T-cell (primary cell): ENCODE data around the gene WASL. TPM values are rescaled to one million over a fixed set of nuclear protein-coding genes. Genes with fewer than 3 reads are reported as not detected.

Experiments used
- ATAC-seq, 4 experiments: fragments of 200-7000 bp in 3 of 4; fragments of 150-1000 bp in 1 of 4; cut with Tn5 transposase; replicated peaks in 1 of 4; 1 replicate in 3 of 4; 2 replicates in 1 of 4; pipeline ENCODE4 v1.10.0; 2021; ENCODE audit warnings: moderate library complexity in 3 of 4, mild to moderate bottlenecking in 2 of 4, moderate number of reproducible peaks in 1 of 4
- CTCF ChIA-PET, 2 donors: fragments of 300-600 bp; sonication (Branson Sonifier 250); formaldehyde crosslinking; loops; one replicate each; lab custom pipeline; 2022; ENCODE audit warnings: antibody characterized with exemption in 2 of 2; lab: Charles Lee
- POLR2A ChIA-PET, 2 donors: fragments of 300-600 bp; sonication (Branson Sonifier 250); formaldehyde crosslinking; loops; one replicate each; lab custom pipeline; 2022; ENCODE audit warnings: antibody characterized with exemption in 2 of 2; lab: Charles Lee
- DNase-seq, 35 experiments: peaks; one replicate each; pipeline versions ENCODE4 v3.0.0 to v3.0.0-alpha.2; 2013 to 2023
- H3K27ac ChIP-seq: one replicate; pipeline ENCODE4 v1.5.1; 2013; ENCODE audit warnings: low read length
- H3K27me3 ChIP-seq, 2 experiments: replicated peaks in 1 of 2; 1 replicate in 1 of 2; 2 replicates in 1 of 2; pipeline versions ENCODE4 v1.6.1 to v1.7.0; 2013; ENCODE audit warnings: low read length in 1 of 2, mixed read lengths in 1 of 2; ENCODE audit not compliant: control insufficient read depth in 2 of 2, insufficient read depth in 2 of 2; ENCODE audit errors: extremely low read depth in 1 of 2
- H3K36me3 ChIP-seq, 2 donors: 1 replicate in 1 of 2; 2 replicates in 1 of 2; pipeline versions ENCODE4 v1.6.1 to v1.7.0; 2013; ENCODE audit warnings: low read length in 1 of 2; ENCODE audit not compliant: control insufficient read depth in 2 of 2, insufficient read depth in 1 of 2; ENCODE audit errors: extremely low read depth in 1 of 2
- H3K4me1 ChIP-seq, 2 experiments: 1 replicate in 1 of 2; 2 replicates in 1 of 2; pipeline versions ENCODE4 v1.6.1 to v1.7.0; 2013; ENCODE audit warnings: low read length in 2 of 2, mixed read lengths in 1 of 2; ENCODE audit not compliant: insufficient read depth in 2 of 2, control insufficient read depth in 1 of 2; ENCODE audit errors: extremely low read depth in 1 of 2
- H3K4me3 ChIP-seq, 2 donors: 1 replicate in 1 of 2; 2 replicates in 1 of 2; pipeline versions ENCODE4 v1.5.1 to v1.7.0; 2013; ENCODE audit warnings: mild to moderate bottlenecking in 2 of 2, low read length in 1 of 2, moderate library complexity in 1 of 2; ENCODE audit not compliant: control insufficient read depth in 1 of 2; ENCODE audit errors: extremely low read depth in 1 of 2
- H3K9me3 ChIP-seq: 2 replicates; pipeline ENCODE4 v1.7.0; 2013
- H3K27ac Mint-ChIP-seq, 2 donors: one replicate each; pipeline ENCODE4 v1.8.0; 2020 to 2021; ENCODE audit warnings: mild to moderate bottlenecking in 2 of 2, mixed read lengths in 2 of 2
- H3K27me3 Mint-ChIP-seq, 2 donors: one replicate each; pipeline ENCODE4 v1.8.0; 2021 to 2022; ENCODE audit warnings: mixed read lengths in 2 of 2
- H3K36me3 Mint-ChIP-seq: one replicate; pipeline ENCODE4 v1.8.0; 2021; ENCODE audit warnings: mixed read lengths
- H3K4me1 Mint-ChIP-seq, 3 donors: one replicate each; pipeline ENCODE4 v1.8.0; 2020 to 2022; ENCODE audit warnings: mixed read lengths in 3 of 3, mild to moderate bottlenecking in 1 of 3
- H3K4me3 Mint-ChIP-seq, 3 donors: one replicate each; pipeline ENCODE4 v1.8.0; 2020 to 2022; ENCODE audit warnings: mild to moderate bottlenecking in 3 of 3, mixed read lengths in 3 of 3, moderate library complexity in 3 of 3
- H3K9me3 Mint-ChIP-seq, 3 donors: one replicate each; pipeline ENCODE4 v1.8.0; 2020 to 2022; ENCODE audit warnings: mixed read lengths in 3 of 3
- WGBS: methylation state at CpG from one replicate; pipeline ENCODE4 v1.1.5; 2013; ENCODE audit warnings: missing lambda C conversion rate; ENCODE audit not compliant: insufficient coverage; 5-methylcytosine and 5-hydroxymethylcytosine counted together
- total RNA-seq, 35 experiments: library from RNA in 6 of 35; stranded (reverse) in 6 of 35; fragments of 120-200 nt in 1 of 35; gene quantifications; one replicate each; pipeline versions ENCODE4 v1.2.1 to v1.2.4 and lab custom pipeline; 2013 to 2026

WASL gene
- total RNA-seq, 5 donors from 2014 or later (not counting 1 experiment from before 2014, with no cell fraction given), result 9.1 to 12.2 (median 9.8) TPM

- Histone ChIP-seq H3K9me3 (no peaks in the 10 kb centered on the region), H3K27me3 (peaks cover 0 to 3% of the 10 kb centered on the region in 2 experiments), H3K4me3 (no peak overlapping the region), H3K4me1 (peaks cover 15 to 23% of the 10 kb centered on the region in 2 experiments), H3K36me3 (no peaks in the 10 kb centered on the region), H3K27ac (no peak overlapping the region)
- ChIA-PET POLR2A (interaction anchor here in 1 of 2 donors (0.6 kb wide), 1 partner anchor 10 kb away, joined by 3 read pairs; no protein-coding TSS in a partner anchor), CTCF (interaction anchor here (0.7 to 1.3 kb wide), 4 partner anchors 9 to 207 kb away, joined by 3 to 4 read pairs (median 4); no protein-coding TSS in a partner anchor)
- peak overlapping the region; percentile 94 to 98 (median 95) for H3K4me3 Mint-ChIP-seq
- peaks cover 3% of the 10 kb centered on the region for H3K36me3 Mint-ChIP-seq
- no CpG with 5 or more reads among the region's 2 CpGs for WGBS
- ATAC-seq (no peak), DNase-seq (no peak)
- H3K27ac Mint-ChIP-seq, result peak overlapping the region in 1 of 2 donors; percentile 55
- no peaks in the 10 kb centered on the region for H3K27me3 Mint-ChIP-seq
- no peaks in the 10 kb centered on the region for H3K9me3 Mint-ChIP-seq
- H3K4me1 Mint-ChIP-seq, result peaks cover 70 to 76% (median 74%) of the 10 kb centered on the region in 3 donors
These were observed 2.7 kb downstream of the WASL start for GRCh38 chr7:123746055-123746454.

GRCh38 chr7:123745437-123745836 lies 3.4 kb downstream of the WASL start:
- Histone ChIP-seq H3K4me1 (peaks cover 20 to 23% of the 10 kb centered on the region in 2 experiments), H3K27ac (no peak overlapping the region), H3K36me3 (no peaks in the 10 kb centered on the region), H3K27me3 (peaks cover 0 to 3% of the 10 kb centered on the region in 2 experiments), H3K9me3 (no peaks in the 10 kb centered on the region), H3K4me3 (no peak overlapping the region)
- Mint-ChIP-seq H3K9me3 (no peaks in the 10 kb centered on the region), H3K4me3 (peak overlapping the region in 1 of 3 donors; percentile 94), H3K4me1 (peaks cover 73 to 82% (median 78%) of the 10 kb centered on the region in 3 donors), H3K27me3 (no peaks in the 10 kb centered on the region), H3K36me3 (peaks cover 3% of the 10 kb centered on the region), H3K27ac (no peak overlapping the region)
- no peak for ATAC-seq
- WGBS, result no CpG with 5 or more reads among the region's 2 CpGs
- DNase-seq, result no peak
- POLR2A ChIA-PET, result interaction anchor here in 1 of 2 donors (0.5 kb wide), 1 partner anchor 8 kb away, joined by 4 read pairs; no protein-coding TSS in a partner anchor
- CTCF ChIA-PET, result interaction anchor here (0.6 to 1.3 kb wide), 4 partner anchors 9 to 53 kb away, joined by 3 to 4 read pairs (median 4); no protein-coding TSS in a partner anchor

- H3K36me3 Mint-ChIP-seq, result peaks cover 3% of the 10 kb centered on the region
- no CpG with 5 or more reads among the region's 1 CpG for WGBS
- no peak for DNase-seq
- H3K27me3 Mint-ChIP-seq, result no peaks in the 10 kb centered on the region
- H3K9me3 Mint-ChIP-seq, result no peaks in the 10 kb centered on the region
- peak overlapping the region in 1 of 3 donors; percentile 94 for H3K4me3 Mint-ChIP-seq
- Histone ChIP-seq H3K9me3 (no peaks in the 10 kb centered on the region), H3K27ac (no peak overlapping the region), H3K4me3 (no peak overlapping the region), H3K4me1 (peaks cover 18 to 23% of the 10 kb centered on the region in 2 experiments), H3K27me3 (peaks cover 0 to 3% of the 10 kb centered on the region in 2 experiments), H3K36me3 (no peaks in the 10 kb centered on the region)
- CTCF ChIA-PET, result no interaction called here
- POLR2A ChIA-PET, result no interaction called here
- H3K27ac Mint-ChIP-seq, result no peak overlapping the region
- H3K4me1 Mint-ChIP-seq, result peaks cover 72 to 83% (median 72%) of the 10 kb centered on the region in 3 donors
- ATAC-seq, result no peak
These were observed 4.4 kb downstream of the WASL start for GRCh38 chr7:123744416-123744815.

GRCh38 chr7:123741940-123742339 lies 6.9 kb downstream of the WASL start:
- no peak overlapping the region for H3K27ac ChIP-seq
- ATAC-seq (no peak), DNase-seq (no peak)
- no peaks in the 10 kb centered on the region for H3K9me3 ChIP-seq
- H3K36me3 Mint-ChIP-seq, result peaks cover 5% of the 10 kb centered on the region
- peaks cover 70 to 73% (median 72%) of the 10 kb centered on the region in 3 donors for H3K4me1 Mint-ChIP-seq
- ChIA-PET POLR2A (no interaction called here), CTCF (no interaction called here)
- H3K4me1 ChIP-seq, result peaks cover 6 to 16% of the 10 kb centered on the region in 2 experiments
- no peak overlapping the region for H3K4me3 Mint-ChIP-seq
- H3K36me3 ChIP-seq, result no peaks in the 10 kb centered on the region
- H3K9me3 Mint-ChIP-seq, result peaks cover 0 to 5% (median 0%) of the 10 kb centered on the region in 3 donors
- no peaks in the 10 kb centered on the region for H3K27me3 ChIP-seq
- no peak overlapping the region for H3K4me3 ChIP-seq
- no peaks in the 10 kb centered on the region for H3K27me3 Mint-ChIP-seq
- H3K27ac Mint-ChIP-seq, result no peak overlapping the region

DNA sequence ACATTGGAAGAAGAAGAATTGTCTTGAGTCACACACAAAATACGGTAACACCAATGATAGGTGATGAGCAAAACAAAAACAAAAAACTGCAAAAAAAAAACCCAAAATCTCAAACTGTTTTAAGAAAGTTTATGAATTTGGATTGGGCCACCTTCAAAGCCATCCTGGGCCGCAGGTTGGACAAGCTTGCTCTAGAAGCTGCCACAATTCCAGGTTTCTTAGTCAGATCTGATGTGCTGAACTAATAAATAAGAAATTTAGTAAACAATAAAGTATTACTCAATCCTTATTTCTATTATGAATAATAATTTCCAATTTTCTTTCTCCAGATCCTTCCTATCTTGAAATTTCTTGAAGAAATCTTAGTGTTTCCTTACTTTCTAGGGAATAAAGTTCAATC lies 10.0 kb downstream of the WASL start:
- Mint-ChIP-seq H3K36me3 (peaks cover 19% of the 10 kb centered on the region), H3K27me3 (no peaks in the 10 kb centered on the region), H3K9me3 (peaks cover 6 to 26% (median 7%) of the 10 kb centered on the region in 3 donors), H3K27ac (no peak overlapping the region), H3K4me1 (peaks cover 51 to 55% (median 54%) of the 10 kb centered on the region in 3 donors), H3K4me3 (no peak overlapping the region)
- Histone ChIP-seq H3K4me3 (no peak overlapping the region), H3K36me3 (no peaks in the 10 kb centered on the region), H3K27me3 (no peaks in the 10 kb centered on the region), H3K27ac (no peak overlapping the region), H3K9me3 (no peaks in the 10 kb centered on the region), H3K4me1 (peaks cover 0 to 6% of the 10 kb centered on the region in 2 experiments)
- no CpG with 5 or more reads among the region's 2 CpGs for WGBS
- DNase-seq (no peak), ATAC-seq (no peak)
- ChIA-PET CTCF (no interaction called here), POLR2A (interaction anchor here in 1 of 2 donors (0.6 kb wide), 1 partner anchor 9 kb away, joined by 4 read pairs; no protein-coding TSS in a partner anchor)

DNA sequence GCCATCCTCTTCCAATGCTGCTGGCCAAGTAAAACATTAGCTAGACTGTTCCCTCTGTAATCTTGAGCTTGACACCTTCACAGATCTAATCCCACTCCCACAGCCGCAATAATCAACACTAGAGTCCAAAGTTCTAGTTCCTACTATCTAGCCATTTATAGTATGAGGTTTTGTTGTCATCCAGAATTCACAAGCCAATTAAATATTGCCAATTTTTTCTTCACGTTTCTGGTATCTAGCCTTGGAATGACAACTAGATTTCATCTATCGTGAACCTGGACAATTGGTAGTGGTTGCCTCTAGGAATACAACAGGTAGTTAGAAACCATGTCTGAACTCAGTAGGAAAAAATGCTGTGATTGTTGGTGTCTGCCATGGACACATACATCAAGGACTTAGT lies 10.4 kb downstream of the WASL start:
- Histone ChIP-seq H3K27ac (no peak overlapping the region), H3K27me3 (no peaks in the 10 kb centered on the region), H3K4me3 (no peak overlapping the region), H3K4me1 (peaks cover 0 to 6% of the 10 kb centered on the region in 2 experiments), H3K36me3 (no peaks in the 10 kb centered on the region), H3K9me3 (no peaks in the 10 kb centered on the region)
- CTCF ChIA-PET, result no interaction called here
- ATAC-seq (no peak), DNase-seq (no peak)
- WGBS, result no CpG with 5 or more reads among the region's 3 CpGs
- no peak overlapping the region for H3K27ac Mint-ChIP-seq
- H3K27me3 Mint-ChIP-seq, result no peaks in the 10 kb centered on the region
- POLR2A ChIA-PET, result no interaction called here
- H3K4me3 Mint-ChIP-seq, result no peak overlapping the region
- peaks cover 51 to 55% (median 54%) of the 10 kb centered on the region in 3 donors for H3K4me1 Mint-ChIP-seq
- peaks cover 23% of the 10 kb centered on the region for H3K36me3 Mint-ChIP-seq
- H3K9me3 Mint-ChIP-seq, result peaks cover 6 to 30% (median 9%) of the 10 kb centered on the region in 3 donors
